HG02973 (cell line): ENCODE results near the gene SPTBN2.
"Not testable (repeated sequence)": the region's sequence is repeated elsewhere in the genome, so short reads cannot be mapped to it uniquely, and the experiment has no call there.

Experiments
- ATAC-seq: cut with Tn5 transposase; IDR thresholded peaks from one replicate; pipeline ENCODE4 v1.9.1; 2021; ENCODE audit warnings: moderate library complexity; ENCODE audit not compliant: unreplicated experiment

SPTBN2 gene

DNA sequence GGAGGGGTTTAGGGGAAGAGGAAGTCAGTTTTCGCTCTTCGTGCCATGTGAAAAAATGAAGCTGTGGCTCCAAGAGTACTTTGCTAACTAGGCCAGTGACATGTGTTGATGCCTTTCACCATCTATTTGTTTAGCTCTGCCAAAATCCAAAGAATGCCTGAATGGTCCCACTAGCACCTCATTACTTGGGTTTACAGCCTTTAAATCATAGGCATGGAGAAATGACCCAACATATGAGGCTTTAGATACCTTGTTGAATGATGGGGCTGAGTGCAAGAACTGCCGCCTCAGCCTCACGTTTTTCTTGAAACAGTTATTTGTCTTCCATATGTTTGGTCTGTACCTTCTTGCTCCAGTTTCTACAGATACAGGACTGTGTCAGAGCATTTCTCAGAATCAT, 82.2 kb downstream of the SPTBN2 start:
- ATAC-seq = no peak

- ATAC-seq = no peak
These were observed 85.1 kb downstream of the SPTBN2 start for GRCh38 chr11:66643745-66644437.

DNA sequence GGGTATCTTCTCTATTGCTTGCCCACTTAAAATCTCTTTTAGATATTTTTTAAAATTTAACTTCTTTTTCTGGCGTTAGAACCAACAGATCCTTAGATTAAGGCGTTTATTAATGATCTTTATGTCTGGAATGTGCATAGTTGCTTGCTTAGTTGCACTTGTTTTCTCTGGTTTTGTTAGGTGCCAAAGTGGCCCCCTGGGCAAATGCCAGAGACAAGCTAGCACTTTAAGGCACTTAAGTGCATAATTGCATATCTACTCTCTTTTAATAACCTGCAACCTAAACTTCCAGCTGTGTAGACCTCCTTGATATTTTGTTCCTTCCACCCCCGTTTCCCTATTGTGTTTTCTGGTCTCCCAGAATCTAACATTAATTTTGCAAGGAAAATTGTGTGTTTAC, 87.2 kb downstream of the SPTBN2 start:
- no peak for ATAC-seq

- not testable (repeated sequence) for ATAC-seq
These were observed 89.1 kb downstream of the SPTBN2 start for GRCh38 chr11:66639814-66640340.

DNA sequence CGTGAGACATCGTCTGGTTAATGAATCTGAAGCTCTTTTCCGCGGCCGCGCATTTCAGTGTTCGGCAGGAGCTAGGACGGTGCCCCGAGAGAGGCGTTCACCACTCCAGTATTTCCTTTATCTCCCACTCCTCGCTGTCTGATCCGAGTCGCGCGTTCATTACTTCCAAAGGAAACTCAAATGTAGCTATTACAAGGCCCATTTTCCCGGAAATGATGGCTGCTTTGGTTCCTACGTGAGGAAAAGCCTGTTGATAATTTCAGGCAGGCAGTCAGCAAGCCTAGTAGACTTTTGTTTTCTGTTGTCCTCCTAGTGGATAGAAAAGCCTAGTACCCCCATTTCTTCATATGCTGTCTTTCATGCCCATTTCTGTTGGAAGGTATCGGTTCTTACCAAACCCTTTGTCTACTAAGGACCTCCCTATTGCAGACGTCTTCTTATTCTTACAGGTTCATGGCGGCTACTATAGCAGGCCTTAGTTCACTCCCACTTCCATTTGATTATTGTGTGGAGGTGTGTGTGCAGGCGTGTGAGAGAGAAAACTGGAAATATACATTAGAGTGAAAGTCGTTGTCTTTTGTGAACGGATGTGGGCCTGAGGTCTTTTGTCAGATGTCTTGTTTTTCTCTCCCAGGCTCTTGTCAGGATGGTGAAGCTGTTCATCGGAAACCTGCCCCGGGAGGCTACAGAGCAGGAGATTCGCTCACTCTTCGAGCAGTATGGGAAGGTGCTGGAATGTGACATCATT, 89.8 kb downstream of the SPTBN2 start:
- no peak for ATAC-seq

GRCh38 chr11:66638177-66639065, 90.6 kb downstream of the SPTBN2 start, which contains the start of gene RBM4:
TSS of gene RBM4 (plus strand) at chr11:66638703. CDS start at chr11:66639712, 1,009 bp downstream.
- peak; percentile 86 for ATAC-seq

- ATAC-seq = no peak
These were observed 91.3 kb downstream of the SPTBN2 start for GRCh38 chr11:66637557-66638176.

DNA sequence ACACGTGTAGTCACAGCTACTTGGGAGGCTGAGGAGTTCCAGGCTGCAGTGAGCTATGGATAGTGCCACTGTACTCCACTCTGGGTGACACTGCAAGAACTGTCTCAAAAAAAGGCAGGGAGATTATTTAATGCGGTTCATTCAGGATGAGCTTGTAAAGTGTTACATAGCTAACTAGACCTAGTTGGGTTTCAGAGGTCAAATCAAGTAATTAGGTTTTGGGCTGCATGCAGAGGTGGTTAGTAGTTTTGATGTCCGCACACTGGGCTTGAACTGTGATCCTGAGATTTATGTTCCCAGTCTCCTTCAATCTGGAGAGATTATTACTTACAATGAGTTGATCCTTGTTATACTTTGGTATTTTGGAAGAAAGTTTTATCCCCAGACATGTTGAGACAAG, 92.6 kb downstream of the SPTBN2 start:
- no peak for ATAC-seq
